GM12892 (cell line): ENCODE results near the gene WDR49.

Experiments
- POLR2A ChIP-seq: IDR thresholded peaks from 2 replicates; pipeline ENCODE4 v1.6.1; 2011; ENCODE audit warnings: low read depth, low read length, control low read depth
- POLR2AphosphoS5 ChIP-seq: IDR thresholded peaks from 2 replicates; pipeline ENCODE4 v1.6.1; 2011; ENCODE audit warnings: low read depth, low read length, control low read depth
- TAF1 ChIP-seq: IDR thresholded peaks from 2 replicates; pipeline ENCODE4 v1.6.1; 2011; ENCODE audit warnings: low read depth, mild to moderate bottlenecking, control low read depth, low read length, borderline replicate concordance

- TF ChIP-seq POLR2A (no peak), POLR2AphosphoS5 (no peak), TAF1 (no peak)
These were observed 587 bp downstream of the WDR49 start for GRCh38 chr3:167653155-167653554.
